NCI-H1092 (cell line): ENCODE results near the gene NRAP.

Source experiments
- DNase-seq: peaks from one replicate; lab custom pipeline; 2025; lab: John Stamatoyannopoulos, UW

Gene NRAP

DNA sequence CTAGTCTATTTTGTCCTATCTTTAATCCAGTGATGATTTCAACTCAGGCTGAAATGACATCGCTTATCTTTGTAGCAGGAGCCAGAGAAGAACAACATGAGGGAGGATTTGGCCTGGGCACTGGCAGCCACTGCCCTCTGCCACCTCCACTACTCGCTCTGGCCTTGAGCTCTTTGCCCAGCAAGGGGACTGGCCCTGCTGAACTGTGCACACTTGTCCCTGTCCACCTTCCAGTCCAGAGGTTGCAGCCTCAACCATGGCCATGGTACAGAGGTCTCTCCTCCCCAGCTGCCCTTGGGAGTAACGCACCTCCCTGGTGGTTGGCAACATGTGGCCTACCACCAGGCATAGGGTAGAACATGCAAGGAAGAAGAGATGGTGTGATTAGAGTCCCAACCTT lies 102.6 kb downstream of the NRAP start:
- DNase-seq, result no peak

DNA sequence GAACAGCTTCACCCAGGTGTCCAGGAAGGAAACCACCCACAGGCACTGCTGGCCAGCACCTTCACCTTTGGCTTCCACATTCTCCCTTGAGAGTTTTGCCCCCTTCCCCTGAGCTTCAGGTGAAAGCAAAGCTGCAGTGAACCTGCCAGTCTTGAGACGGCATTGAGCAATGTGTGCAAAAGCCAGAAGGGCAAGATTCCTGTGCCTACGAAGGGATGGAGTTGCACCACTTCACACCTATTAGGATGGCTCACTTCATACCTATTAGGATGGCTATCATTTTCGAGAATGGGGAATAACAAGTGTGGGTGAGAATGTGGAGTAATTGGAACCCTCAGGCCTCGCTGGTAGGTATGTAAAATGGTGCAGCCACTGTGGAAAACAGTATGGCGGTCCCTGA lies 103.8 kb downstream of the NRAP start:
- no peak for DNase-seq

DNA sequence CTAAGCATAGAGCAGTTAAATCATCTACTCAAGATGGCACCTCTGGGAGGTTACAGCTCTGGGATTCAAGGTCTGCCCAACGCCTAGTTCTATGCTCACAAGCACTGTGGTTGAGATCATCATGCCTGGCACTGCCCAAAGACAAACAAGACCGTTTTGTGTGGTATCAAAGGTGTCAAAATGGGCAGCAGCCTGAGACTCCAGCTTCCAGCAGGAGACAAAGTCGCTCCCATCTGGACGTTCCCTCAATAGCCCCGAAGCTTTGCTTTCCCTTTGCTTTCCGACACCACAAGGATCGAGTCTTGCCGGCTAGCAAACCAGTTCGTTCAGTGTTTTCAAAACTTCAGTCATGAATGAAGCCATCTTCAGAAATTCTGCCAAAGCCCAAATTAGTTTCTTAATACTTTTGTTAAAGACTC lies 105.9 kb downstream of the NRAP start:
- no peak for DNase-seq

DNA sequence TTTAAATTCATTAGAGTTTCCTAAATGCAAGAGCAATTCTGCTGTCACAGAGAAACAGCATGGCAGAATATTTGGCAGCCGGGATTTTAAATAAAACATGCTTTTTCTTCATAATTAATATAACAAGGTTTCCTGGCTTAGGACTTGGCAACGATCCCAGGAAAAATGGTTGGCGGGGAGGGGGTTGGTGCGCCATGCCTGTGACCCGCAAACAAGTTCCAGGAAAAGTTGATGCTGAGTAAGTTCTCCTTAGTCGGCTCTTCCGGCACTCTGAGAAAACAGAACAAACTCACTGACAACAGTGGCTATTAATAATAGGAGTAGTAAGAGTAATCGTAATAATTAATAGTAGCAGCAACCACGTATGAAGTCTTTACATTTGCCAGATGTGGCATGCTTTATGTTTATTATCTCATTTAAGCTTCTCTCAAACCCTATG lies 106.4 kb downstream of the NRAP start:
- no peak for DNase-seq

DNA sequence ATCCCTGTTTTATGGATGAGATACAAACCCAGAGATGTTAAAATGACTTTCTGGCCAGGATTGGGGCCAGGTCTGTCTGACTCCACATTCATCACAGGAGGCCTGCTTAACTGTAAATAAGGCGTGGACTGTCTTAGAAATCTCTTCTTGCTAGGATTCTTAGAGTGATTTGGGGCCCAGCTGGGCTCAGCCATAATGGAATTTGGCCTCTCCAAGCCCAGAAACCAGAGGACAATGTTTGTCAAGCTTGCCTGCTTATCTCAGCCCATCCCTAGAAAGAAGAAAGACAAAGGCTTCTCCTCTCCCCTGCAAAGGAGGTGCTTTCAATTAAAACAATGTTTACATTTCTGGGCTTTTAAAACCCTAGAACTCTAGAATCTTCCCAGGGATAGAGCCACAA lies 108.1 kb downstream of the NRAP start:
- no peak for DNase-seq

DNA sequence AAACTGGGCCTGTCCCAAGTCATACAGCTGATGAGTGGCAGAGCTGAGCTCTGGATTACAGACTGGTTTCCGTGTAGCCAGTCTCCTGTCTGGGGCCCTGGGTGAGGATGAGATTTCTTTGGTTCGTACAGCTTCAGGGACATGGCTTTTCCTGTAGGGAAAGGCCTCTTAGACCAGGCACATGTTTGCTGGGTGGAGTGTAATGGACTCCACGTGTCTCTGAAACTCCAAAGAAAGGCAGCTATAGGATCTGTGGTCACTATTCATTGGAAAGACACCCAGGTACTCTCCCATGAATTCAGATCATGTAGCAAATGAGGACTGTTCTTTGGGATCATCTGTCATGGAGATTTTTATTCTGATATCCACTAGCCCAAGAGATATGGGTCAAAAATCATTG lies 108.6 kb downstream of the NRAP start:
- DNase-seq, result no peak

- no peak for DNase-seq
Observed at GRCh38 chr10:113554214-113554613, 109.6 kb downstream of the NRAP start.

- DNase-seq, result no peak
Observed at GRCh38 chr10:113553149-113553548, 110.7 kb downstream of the NRAP start.

- DNase-seq, result no peak
Observed at GRCh38 chr10:113552701-113553100, 111.1 kb downstream of the NRAP start, which contains the start of gene HABP2. Gene HABP2, plus strand, starts transcription at chr10:113553053. Its CDS starts 69 bp downstream, at chr10:113553122.

DNA sequence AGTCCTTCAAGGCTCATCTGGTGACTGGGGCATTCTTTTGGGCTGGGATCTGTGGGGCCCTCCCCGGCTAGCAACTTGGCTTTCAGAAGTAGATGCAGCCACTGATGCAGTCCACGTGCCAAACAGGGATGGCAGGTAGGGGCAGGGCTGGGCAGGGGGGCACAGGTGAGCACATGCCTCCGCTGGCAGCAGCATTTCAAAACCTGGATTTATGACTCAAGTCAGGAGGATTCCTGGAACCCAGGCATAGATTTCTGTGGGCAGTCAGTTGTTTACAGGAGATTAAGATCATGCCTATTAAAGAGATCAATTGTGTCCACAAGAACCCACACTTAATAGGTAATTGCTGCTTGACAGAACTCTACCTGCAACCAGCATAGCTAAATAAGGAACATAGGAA lies 111.8 kb downstream of the NRAP start:
- DNase-seq, result no peak

GRCh38 chr10:113550365-113550764 lies 113.5 kb downstream of the NRAP start:
- DNase-seq, result no peak

- DNase-seq, result no peak
Observed at GRCh38 chr10:113549856-113550255, 114.0 kb downstream of the NRAP start.

- DNase-seq, result no peak
Observed at GRCh38 chr10:113547426-113547825, 116.4 kb downstream of the NRAP start.

DNA sequence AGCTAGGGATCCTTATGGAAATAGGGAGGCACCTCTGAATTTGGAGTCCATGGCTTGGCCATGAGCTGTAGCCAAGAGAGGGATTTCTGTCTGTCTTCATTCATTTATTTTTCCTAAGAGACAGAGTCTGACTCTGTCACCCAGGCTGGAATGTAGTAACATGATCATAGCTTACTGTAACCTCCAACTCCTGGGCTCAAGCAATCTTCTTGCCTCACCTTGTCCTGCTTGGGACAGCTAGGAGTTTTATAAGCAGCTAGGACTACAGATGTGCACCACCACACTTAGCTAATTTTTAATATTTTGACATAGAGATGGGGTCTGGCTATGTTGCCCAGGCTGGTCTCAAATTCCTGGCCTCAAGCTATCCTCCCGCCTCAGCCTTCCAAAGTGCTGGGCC lies 119.4 kb downstream of the NRAP start:
- no peak for DNase-seq

- DNase-seq, result no peak
Observed at GRCh38 chr10:113543107-113543955, 120.5 kb downstream of the NRAP start.

DNA sequence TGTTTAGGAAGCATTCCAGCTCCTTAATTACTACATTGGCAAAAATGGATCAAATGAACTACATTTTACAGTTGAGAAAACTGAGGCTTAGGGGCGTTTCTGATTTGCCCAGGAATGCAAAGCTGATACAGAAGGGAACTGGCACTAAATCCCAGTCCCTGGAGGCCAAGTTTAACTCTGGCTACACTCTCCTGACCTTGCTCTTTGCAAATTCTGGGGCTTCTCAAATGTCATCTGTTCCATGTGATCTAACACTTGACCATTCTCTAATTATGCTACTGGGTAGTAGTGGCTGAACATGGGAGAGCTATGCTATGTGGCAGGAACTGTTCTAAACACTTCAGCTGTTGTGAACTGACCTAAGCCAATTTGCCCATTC lies 122.3 kb downstream of the NRAP start:
- DNase-seq, result no peak

DNA sequence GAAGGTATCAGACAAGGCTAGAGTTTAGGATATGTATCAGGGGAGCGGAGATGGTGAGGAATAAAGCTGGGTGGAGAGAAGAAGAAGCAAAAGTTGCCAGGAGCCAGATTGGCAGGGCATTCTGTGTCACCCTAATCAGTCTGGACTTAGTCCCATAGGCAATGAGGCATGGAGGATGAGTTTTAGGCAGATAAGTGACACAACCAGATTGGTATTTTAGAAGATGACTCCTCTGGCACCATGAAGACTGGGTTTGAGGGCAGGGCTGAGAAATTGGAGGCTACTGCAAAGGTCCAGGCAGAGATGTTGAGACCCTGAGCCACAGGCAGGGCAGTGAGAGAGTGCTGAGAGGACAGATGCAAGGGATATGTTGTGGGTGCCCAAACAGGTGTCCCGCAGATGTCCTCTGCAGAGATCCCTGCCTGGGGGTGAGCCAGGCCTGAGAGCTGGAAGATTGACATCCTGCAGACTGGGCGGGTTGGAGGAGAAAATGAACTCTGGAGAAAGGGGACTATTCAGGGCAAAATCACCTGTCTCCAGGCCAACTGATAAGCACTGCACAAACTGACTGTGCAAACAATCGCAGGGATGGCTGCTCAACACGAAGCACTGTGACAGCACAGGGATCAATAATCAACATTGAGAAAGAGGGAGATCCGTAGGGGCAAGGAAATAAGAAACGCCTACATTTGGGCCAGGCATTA lies 122.8 kb downstream of the NRAP start:
- no peak for DNase-seq

DNA sequence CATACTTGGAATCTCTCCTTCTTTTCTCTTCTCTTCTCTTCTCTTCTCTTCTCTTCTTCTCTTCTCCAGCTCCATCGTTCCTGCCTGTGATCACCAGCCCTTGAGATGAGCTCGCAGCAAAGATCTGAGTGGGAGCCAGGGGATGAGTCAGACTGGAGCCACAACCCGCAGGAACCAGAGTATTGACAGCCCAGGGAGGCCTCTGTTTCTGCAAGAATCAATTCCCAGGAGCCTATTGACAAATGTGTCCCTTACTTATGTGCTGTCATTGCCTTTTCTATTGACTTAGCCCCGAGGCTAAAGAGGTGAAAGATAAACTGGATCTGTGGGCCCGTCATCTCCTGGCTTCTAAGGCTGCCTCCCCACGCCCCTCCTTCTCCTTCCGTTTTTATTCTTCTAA lies 124.1 kb downstream of the NRAP start:
- DNase-seq, result no peak
